ENCODE measurements around the gene KRTAP13-3.

KRTAP13-3 gene, protein sequence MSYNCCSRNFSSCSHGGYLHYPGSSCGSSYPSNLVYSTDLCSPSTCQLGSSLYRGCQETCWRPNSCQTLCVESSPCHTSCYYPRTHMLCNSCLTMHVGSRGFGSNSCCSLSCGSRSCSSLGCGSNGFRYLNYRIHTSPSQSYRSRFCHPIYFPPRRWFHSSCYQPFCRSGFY

GRCh38 chr21:30425826-30426225, at the start of gene KRTAP13-3:
TSS of gene KRTAP13-3 (minus strand) at chr21:30425926. CDS start at chr21:30425912, 14 bp downstream.
- no peak for DNase-seq

DNA sequence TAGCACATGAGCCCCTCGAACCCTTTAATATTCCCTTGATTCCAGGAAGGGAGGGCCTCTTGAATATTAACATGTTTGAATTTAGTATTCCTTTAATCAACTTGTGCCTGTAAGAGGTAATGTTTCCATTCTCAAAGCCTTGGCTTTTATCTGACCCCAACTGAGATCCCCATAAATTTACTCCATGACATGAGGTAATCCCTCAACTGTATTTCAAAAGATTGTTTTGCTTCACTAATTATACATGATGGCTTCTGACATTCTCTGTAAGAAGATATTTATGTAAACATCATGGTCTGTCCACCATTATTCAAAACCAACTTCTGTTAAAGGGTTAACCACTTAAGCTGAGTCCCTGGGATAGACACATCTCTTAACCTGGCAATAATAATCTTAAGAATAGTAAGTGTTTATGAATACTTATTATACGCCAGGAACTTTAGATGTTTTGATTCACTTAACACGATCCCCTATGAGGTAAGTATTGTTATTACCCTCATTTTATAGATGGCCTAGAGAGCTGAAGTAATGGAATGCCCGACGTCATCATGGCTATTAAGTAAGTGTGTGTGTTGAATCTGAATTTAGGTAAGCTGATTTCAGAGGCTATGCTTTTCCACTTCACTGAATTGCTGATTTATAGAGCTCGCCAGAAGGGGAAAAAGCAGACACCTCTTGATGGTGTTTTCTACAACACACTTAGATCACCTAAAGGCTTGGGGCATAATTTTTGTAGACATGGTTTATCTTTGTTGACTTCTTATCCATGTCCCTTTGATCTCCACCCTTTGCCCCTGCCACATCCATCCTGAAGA, 43.4 kb upstream of the KRTAP13-3 start:
- DNase-seq = no peak

DNA sequence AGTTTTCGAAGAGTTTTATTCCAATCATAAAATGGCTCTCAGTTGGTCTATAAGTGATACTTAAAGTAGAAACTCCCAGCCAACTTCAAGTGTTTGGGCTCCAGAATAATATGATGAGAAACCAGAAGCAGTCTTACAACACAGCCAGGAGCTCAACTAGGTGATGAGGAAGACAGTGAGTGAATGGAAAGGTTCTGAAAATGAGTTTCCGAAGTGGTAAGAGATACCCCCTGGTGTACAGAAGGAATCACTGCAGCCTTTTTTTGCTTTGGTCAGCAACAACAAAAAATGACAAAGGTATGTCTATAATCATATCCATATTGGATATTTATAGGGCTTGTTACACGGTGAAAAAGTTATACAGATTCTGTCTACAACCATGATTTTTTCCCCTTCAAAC, 38.0 kb upstream of the KRTAP13-3 start:
- DNase-seq = no peak

DNA sequence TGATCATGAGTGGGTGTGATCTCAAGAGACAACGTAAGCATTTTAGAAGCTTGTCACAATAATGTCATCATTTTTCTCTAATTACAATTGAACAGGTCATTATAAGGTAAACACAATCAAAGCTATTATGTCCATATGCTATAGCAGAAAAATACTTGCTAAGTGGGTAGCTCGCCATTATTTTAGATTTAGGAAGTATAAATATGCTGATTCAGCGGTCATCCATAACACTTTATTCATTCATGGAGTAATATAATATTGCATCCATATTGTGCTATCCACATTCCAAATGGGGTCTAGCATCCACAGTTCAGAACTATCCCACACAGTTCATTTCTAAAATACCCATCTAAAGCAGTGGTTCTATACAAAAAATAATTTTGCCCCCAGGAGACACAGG, 22.8 kb upstream of the KRTAP13-3 start:
- DNase-seq = no peak

DNA sequence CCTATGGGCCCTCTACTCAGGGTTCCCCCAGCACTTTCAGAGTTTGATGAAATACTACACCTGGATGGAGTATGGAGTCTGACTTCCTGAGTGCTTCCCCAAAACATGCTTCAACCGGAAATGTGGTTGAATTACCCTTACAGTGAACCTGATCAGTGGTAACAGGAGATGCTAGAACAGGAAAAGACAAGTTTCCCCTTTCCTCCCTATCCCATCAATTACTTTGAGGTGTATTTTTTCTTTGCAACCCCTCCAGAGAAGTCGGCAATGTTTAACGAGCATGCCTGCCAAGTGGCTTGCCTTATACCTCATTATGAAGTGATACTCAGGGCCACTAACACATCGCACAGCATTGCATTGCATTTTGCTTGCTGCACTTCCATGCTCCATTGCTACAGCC, 21.3 kb upstream of the KRTAP13-3 start:
- DNase-seq = no peak

DNA sequence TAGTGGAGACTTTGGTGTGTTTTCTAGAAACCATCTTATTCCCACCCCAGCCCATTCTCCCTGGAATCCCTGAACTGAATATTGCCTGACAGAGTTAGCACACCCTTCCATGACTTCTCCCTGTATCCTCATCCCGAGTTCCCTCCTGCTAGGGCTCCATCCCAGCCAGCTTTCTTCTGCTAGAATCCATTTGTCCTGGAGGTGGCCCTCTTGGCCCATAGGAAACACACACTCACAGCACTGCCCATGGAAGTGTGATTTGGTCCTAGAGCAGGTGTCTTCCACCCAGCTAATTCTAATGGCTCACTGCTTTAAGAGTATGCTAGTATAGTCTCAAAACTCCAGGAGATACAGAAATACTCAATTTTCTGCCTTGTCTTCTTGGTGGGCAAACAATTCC, 18.5 kb upstream of the KRTAP13-3 start:
- DNase-seq = no peak

DNA sequence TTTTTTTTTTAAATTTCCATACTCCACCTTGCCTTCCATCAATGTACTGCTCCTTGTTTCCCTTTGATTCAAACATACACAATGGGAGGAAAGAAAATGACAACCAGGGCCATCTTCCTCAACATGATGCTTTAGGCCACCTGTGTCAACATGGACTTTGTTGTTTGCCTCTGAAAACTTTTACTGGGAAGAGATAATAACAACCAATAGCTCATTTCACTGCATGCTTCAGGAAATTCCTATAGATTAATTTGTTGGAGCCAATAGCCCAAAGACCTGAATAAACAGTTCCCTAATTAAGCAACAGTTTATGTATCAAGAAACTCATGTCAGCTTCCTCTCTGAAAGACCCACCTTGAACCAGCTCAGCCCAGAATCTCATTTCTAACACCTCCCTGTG, 17.5 kb upstream of the KRTAP13-3 start:
- DNase-seq = no peak

GRCh38 chr21:30439975-30440374, 14.2 kb upstream of the KRTAP13-3 start, which contains the start of gene KRTAP15-1:
TSS of gene KRTAP15-1 (plus strand) at chr21:30440275. CDS start at chr21:30440328, 53 bp downstream.
- no peak for DNase-seq

DNA sequence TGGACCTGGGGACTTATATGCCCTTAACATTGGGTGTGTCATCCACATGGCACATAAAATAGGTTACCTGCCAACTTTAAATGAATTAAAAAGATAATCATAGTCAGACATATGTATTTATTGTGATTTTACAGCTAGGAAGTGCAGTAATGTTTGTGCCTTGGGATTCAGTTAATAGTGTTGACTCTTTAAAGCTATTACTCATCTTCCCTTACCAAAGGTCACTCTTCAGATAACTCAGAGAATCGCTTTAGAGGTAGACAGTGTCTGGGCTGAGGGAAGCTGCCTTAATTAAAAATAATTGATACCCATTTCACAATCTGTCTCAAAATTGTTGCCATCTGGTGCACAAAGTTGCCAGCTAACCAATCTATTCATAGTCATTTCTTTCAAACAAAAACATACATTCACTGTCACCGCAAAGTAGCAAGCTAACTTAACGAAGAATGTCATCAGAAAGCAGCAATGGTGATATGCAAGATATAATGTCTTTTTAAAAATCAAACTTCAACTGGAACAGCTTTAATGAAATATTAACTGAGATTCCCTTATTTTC, 11.4 kb upstream of the KRTAP13-3 start:
- no peak for DNase-seq

DNA sequence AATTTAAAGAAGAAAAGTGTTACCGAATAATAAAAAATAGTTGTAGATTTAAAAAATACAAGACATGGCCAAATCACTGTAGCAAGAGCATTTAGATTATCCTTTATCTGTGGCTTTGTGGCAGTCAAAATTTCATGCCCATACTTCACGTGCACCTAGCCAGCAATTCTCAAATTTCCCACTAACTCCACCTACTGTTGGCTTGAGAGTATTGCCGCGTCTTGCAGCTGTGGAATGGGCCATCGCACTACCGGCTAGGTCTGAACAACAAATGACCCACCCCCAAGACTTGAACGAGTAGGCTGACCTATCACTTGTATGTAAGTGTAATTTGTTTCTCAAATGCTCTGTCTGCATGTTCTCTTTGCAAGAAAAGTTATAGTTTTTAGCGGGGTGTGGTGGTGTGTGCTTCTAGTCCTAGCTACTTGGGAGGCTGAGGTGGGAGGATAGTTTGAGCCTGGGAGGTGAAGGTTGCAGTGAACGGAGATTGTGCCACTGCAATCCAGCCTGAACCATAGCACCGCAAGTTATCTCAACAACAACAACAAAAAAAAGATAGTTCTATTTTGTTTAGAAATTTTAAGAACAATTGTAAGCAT, 8.4 kb upstream of the KRTAP13-3 start:
- peak in 1 of 14 donors; percentile 1 for DNase-seq

DNA sequence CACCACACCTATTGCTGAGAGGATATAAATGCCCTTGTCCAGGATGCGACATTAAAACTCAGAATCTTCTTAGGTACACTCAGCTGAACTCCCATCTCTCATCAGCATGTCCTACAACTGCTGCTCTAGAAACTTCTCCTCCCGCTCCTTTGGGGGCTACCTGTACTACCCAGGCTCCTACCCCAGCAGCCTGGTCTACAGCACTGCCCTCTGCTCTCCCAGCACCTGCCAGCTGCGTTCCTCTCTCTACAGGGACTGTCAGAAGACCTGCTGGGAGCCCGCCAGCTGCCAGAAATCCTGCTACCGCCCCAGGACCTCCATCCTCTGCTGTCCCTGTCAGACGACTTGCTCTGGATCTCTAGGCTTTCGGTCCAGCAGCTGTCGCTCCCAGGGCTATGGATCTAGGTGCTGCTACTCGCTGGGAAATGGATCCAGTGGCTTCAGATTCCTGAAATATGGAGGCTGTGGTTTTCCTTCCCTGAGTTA, 4.5 kb upstream of the KRTAP13-3 start, which contains the start of gene KRTAP13-4:
KRTAP13-4 (plus strand) TSS at position 51 of the 486 bp plus-strand sequence; CDS start at position 107, 56 bp downstream.
- no peak for DNase-seq

- DNase-seq = no peak
Measured at GRCh38 chr21:30426731-30427130, 1.0 kb upstream of the KRTAP13-3 start.

DNA sequence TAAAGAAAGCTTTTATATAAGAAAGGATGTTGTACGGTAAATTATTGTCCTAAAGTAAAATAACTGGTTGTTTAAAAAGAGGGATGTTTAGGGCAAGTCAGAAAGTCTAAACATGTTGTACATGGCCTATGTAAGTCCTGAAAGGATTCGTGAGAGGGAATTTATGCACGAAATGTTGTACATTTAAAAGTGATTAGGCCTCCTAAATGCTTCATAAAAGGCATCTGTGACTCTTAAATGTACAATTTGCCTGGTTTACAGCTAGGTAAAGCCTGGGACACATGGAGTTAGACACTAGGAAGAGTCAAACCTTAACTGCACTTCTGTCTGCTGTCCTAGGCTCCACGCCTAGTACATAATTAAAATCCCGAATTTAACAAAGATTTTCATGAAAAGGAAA, 9.7 kb downstream of the KRTAP13-3 start:
- no peak for DNase-seq

- DNase-seq = no peak
Measured at GRCh38 chr21:30408782-30409494, 16.8 kb downstream of the KRTAP13-3 start.

- no peak for DNase-seq
Measured at GRCh38 chr21:30395731-30396130, 30.0 kb downstream of the KRTAP13-3 start, which contains the start of gene KRTAP13-1. TSS of gene KRTAP13-1 (plus strand) at chr21:30396031. CDS start at chr21:30396087, 56 bp downstream.

DNA sequence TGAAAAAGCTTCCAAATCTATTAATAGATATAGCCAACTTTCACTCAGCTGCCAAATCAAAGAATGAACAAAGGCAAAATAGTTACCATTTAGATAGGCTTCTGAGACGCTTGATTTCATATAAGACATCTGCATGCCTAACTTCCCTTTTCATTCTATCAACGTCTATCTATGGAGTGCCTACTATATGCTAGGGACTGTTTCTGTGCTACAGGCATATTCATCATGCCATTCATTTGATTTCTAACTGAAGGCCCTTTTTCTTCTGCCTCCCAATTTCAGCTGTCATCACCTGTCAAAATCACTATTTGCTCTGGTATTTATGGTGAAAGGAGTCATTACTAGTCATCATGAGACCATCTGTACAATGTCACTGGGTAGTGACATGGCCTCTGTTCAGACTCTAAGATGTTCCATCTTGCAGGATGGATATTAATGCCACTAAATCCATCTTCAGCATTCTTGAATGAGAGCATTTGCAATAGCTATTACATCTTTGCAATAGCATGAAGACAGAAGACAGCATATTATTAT, 34.2 kb downstream of the KRTAP13-3 start:
- DNase-seq = no peak

DNA sequence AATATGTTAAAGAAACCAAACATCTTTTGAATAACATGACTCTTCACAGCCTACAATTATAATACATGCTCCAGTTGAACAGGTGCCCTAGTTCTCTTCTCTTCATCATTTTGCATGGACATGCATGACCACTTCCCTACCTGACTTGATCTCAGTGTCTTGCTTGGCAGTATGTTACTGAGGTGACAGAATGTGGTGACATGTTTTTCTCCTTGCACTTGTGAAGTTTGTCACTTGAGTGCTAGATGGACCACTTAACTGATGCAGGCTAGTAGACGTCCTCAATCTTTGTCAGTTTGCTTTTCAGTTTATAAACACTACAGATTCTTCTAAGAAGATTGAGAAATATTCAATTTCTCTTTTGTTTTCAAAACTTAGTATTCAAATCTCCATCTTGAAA, 43.5 kb downstream of the KRTAP13-3 start:
- DNase-seq = no peak
